Measurements from ENCODE around the gene NDRG4. TPM values are rescaled to one million over a fixed set of nuclear protein-coding genes. Genes with fewer than 3 reads are reported as not detected.

The NDRG4 gene
- total and polyA plus RNA-seq, 2 donors (not counting 3 experiments of a cell fraction or from before 2014, with no cell fraction given), result 35.8 to 74.3 TPM

DNA sequence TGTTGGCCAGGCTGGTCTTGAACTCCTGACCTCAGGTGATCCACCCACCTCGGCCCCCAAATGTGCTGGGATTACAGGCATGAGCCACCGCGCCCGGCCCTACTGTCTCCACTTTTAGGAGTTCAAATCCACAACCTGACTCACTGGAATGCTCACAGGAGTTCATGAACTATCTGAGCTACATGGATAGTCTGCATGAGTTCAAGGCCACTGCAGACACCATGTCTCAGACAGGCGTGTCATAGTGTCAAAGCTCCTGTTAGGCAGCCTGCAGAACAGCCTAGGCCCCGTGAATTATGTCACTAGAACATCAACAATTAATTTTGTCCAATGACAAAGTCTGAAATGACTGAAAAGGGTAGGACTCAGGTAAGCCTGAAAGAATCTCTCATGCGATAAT lies 38.3 kb upstream of the NDRG4 start:
- no peaks in the 10 kb centered on the region for H3K9me1 ChIP-seq (replicated peaks; ENCODE audit: control insufficient read depth, extremely low read depth, insufficient read depth, low read length)
- dilution Hi-C loops (cut with MboI; ENCODE audit: extremely low pct_ligation_motif_present, low sequenced_read_pairs), result no loop called here
- no TSS peak for BruUV-seq (replicated peaks)
- no peak overlapping the region for H3K27ac ChIP-seq (ENCODE audit: insufficient read depth, low read depth, low read length)
- H3K4me3 ChIP-seq (replicated peaks in 1 of 3; ENCODE audit: insufficient read depth in 1 of 3, low read depth in 1 of 3, low read length in 3 of 3), result no peak overlapping the region
- H3K36me3 ChIP-seq (ENCODE audit: control insufficient read depth in 2 of 2, extremely low read depth in 1 of 2, insufficient read depth in 2 of 2, low read length in 2 of 2), result no peaks in the 10 kb centered on the region
- peaks cover 2 to 15% of the 10 kb centered on the region in 2 experiments for H3K27me3 ChIP-seq (ENCODE audit: control insufficient read depth in 2 of 2, insufficient read depth in 2 of 2, low read length in 2 of 2)
- intact Hi-C loops (cut with micrococcal nuclease), result no loop called here
- H3K79me2 ChIP-seq (ENCODE audit: control insufficient read depth, insufficient read depth, low read length), result no peaks in the 10 kb centered on the region
- no peak for TF ChIP-seq MYC (IDR thresholded peaks at IDR 0.05; ENCODE audit: low read depth, low read length)
- TF ChIP-seq, protein P1, sequence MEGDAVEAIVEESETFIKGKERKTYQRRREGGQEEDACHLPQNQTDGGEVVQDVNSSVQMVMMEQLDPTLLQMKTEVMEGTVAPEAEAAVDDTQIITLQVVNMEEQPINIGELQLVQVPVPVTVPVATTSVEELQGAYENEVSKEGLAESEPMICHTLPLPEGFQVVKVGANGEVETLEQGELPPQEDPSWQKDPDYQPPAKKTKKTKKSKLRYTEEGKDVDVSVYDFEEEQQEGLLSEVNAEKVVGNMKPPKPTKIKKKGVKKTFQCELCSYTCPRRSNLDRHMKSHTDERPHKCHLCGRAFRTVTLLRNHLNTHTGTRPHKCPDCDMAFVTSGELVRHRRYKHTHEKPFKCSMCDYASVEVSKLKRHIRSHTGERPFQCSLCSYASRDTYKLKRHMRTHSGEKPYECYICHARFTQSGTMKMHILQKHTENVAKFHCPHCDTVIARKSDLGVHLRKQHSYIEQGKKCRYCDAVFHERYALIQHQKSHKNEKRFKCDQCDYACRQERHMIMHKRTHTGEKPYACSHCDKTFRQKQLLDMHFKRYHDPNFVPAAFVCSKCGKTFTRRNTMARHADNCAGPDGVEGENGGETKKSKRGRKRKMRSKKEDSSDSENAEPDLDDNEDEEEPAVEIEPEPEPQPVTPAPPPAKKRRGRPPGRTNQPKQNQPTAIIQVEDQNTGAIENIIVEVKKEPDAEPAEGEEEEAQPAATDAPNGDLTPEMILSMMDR (IDR thresholded peaks at IDR 0.05; ENCODE audit: extremely low read depth in 1 of 2, insufficient read depth in 1 of 2, low read depth in 1 of 2, low read length in 2 of 2), result no peak
- TF ChIP-seq, protein P2, sequence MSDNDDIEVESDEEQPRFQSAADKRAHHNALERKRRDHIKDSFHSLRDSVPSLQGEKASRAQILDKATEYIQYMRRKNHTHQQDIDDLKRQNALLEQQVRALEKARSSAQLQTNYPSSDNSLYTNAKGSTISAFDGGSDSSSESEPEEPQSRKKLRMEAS (IDR thresholded peaks at IDR 0.05; ENCODE audit: insufficient read depth, insufficient read length), result no peak
- no peak for TF ChIP-seq GATA2 (IDR thresholded peaks at IDR 0.05; ENCODE audit: insufficient read depth, insufficient read length, low read depth, low read length)
- no peak for TF ChIP-seq JUN (IDR thresholded peaks at IDR 0.05; ENCODE audit: borderline replicate concordance, insufficient read depth, insufficient read length, low read depth)
- TF ChIP-seq FOS (IDR thresholded peaks at IDR 0.05; ENCODE audit: borderline replicate concordance, insufficient read depth, low read length), result no peak
- no peak for TF ChIP-seq POLR2A (IDR thresholded peaks at IDR 0.05; ENCODE audit: low read depth, low read length)
- TF ChIP-seq POLR2AphosphoS5 (IDR thresholded peaks at IDR 0.05; ENCODE audit: insufficient read depth, low read depth, low read length), result no peak
- TF ChIP-seq EZH2 (IDR thresholded peaks at IDR 0.05; ENCODE audit: borderline replicate concordance, low read depth, low read length, severe bottlenecking), result no peak
- no peak overlapping the region for H2AFZ ChIP-seq (ENCODE audit: low read depth, low read length)
- POLR2A ChIA-PET, result no interaction called here
- DNase-seq (ENCODE audit: low read depth, low spot score) (no peak), FAIRE-seq (no peak)
- no peaks in the 10 kb centered on the region for H4K20me1 ChIP-seq (replicated peaks; ENCODE audit: control insufficient read depth, extremely low read depth, insufficient read depth, low read length)
- no peak overlapping the region for H3K4me2 ChIP-seq (ENCODE audit: insufficient read depth, low read length)
- CTCF ChIA-PET, result interaction anchor here (1.6 kb wide), 1 partner anchor 26 kb away, joined by 6 read pairs; no protein-coding TSS in a partner anchor
- no peak overlapping the region for H3K9ac ChIP-seq (replicated peaks; ENCODE audit: extremely low read depth, insufficient read depth, low read length)
- H3K9me3 ChIP-seq (replicated peaks; ENCODE audit: control insufficient read depth, insufficient read depth, low read length), result no peaks in the 10 kb centered on the region
- H3K4me1 ChIP-seq (ENCODE audit: control insufficient read depth, extremely low read depth, insufficient read depth, low read length), result peaks cover 21% of the 10 kb centered on the region

Data from endothelial cell of umbilical vein (primary cell).